HL-60 (cell line): ENCODE measurements around the gene LY9.
A peak's percentile ranks its signal among the peaks of the same experiment; 100 is the strongest.
"Not testable (repeated sequence)": the region's sequence is repeated elsewhere in the genome, so short reads cannot be mapped to it uniquely, and the experiment has no call there.

ENCODE experiments used
- CTCF ChIP-seq: IDR thresholded peaks from one replicate; pipeline ENCODE4 v1.5.1; 2011; ENCODE audit warnings: low read length, control low read depth, inconsistent platforms; ENCODE audit not compliant: insufficient read depth
- POLR2AphosphoS5 ChIP-seq: IDR thresholded peaks from 2 replicates; pipeline ENCODE4 v1.6.1; 2012; ENCODE audit warnings: low read depth
- REST ChIP-seq: IDR thresholded peaks from 2 replicates; pipeline ENCODE4 v1.6.1; 2012; ENCODE audit warnings: low read depth; ENCODE audit not compliant: insufficient replicate concordance

- TF ChIP-seq CTCF: not testable (repeated sequence)
- TF ChIP-seq POLR2AphosphoS5 (peak; percentile 71), REST (peak; percentile 33)
Observed at GRCh38 chr1:160867651-160868050, 71.7 kb downstream of the LY9 start.
